GM06990 (cell line): Measurements from ENCODE around the gene KIF26B.
"Not testable (repeated sequence)": the region's sequence is repeated elsewhere in the genome, so short reads cannot be mapped to it uniquely, and the experiment has no call there.

Source experiments
- DNase-seq: peaks from one replicate; pipeline ENCODE4 v3.0.0-alpha.2; 2011; ENCODE audit not compliant: insufficient read length; ENCODE audit errors: extremely low read depth
- H3K27me3 ChIP-seq: replicated peaks from 2 replicates; pipeline ENCODE4 v1.6.0; 2011; ENCODE audit warnings: low read length; ENCODE audit not compliant: control insufficient read depth, insufficient read depth
- H3K36me3 ChIP-seq: 2 replicates; pipeline ENCODE4 v1.5.1; 2011; ENCODE audit warnings: low read length; ENCODE audit not compliant: control insufficient read depth, insufficient read depth
- H3K4me3 ChIP-seq: replicated peaks from 2 replicates; pipeline ENCODE4 v1.5.1; 2011; ENCODE audit warnings: low read depth, mild to moderate bottlenecking, control low read depth, low read length
- TF ChIP-seq, protein P1 (sequence below): IDR thresholded peaks from 2 replicates; pipeline ENCODE4 v1.5.1; 2011; ENCODE audit warnings: low read length, control low read depth, mild to moderate bottlenecking, inconsistent platforms; ENCODE audit not compliant: insufficient read depth, poor library complexity, severe bottlenecking

KIF26B gene

DNA sequence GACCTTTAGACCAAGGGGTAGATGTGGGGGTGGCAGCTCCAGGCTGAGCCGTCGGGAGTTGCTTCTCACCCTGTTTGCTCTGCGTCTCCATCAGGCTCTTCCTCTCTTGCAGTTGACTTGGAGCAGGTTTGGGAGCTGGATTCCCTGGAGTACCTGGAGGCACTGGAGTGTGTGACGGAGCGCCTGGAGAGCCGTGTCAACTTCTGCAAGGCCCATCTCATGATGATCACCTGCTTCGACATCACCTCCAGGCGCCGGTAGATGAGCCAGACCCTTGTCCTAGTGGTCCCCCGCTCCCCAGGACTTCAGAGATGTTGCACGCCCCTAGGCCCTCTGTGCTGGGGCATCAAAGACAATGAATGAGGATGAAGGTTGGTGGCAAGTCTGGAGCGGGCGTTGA is 547.6 kb downstream of the KIF26B start:
- Histone ChIP-seq H3K27me3 (no peaks in the 10 kb centered on the region), H3K36me3 (peaks cover 3% of the 10 kb centered on the region), H3K4me3 (no peak overlapping the region)
- TF ChIP-seq, protein P1, sequence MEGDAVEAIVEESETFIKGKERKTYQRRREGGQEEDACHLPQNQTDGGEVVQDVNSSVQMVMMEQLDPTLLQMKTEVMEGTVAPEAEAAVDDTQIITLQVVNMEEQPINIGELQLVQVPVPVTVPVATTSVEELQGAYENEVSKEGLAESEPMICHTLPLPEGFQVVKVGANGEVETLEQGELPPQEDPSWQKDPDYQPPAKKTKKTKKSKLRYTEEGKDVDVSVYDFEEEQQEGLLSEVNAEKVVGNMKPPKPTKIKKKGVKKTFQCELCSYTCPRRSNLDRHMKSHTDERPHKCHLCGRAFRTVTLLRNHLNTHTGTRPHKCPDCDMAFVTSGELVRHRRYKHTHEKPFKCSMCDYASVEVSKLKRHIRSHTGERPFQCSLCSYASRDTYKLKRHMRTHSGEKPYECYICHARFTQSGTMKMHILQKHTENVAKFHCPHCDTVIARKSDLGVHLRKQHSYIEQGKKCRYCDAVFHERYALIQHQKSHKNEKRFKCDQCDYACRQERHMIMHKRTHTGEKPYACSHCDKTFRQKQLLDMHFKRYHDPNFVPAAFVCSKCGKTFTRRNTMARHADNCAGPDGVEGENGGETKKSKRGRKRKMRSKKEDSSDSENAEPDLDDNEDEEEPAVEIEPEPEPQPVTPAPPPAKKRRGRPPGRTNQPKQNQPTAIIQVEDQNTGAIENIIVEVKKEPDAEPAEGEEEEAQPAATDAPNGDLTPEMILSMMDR, result no peak
- DNase-seq, result no peak

DNA sequence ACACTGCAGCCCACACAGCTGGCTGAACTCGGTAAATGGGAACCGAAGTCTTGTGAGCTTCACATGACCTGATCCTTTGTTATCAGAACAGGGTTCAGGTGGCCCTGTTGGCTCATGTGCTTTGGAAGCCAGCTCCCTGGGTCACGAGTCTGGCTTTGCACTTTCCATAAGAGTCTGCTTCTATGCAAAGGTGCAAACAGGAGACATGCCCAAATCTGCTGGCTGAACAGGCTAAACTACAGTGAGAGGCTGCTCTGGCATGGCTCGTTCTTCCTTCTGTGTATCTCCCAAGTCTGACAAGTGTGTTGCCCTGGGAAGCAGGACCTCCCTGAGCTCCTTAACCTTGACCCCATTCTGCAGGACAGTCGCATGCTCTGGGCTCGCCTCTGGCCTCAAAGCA is 549.6 kb downstream of the KIF26B start:
- Histone ChIP-seq H3K4me3 (no peak overlapping the region), H3K27me3 (no peaks in the 10 kb centered on the region), H3K36me3 (peaks cover 3% of the 10 kb centered on the region)
- no peak for DNase-seq
- TF ChIP-seq, protein P1, result no peak

DNA sequence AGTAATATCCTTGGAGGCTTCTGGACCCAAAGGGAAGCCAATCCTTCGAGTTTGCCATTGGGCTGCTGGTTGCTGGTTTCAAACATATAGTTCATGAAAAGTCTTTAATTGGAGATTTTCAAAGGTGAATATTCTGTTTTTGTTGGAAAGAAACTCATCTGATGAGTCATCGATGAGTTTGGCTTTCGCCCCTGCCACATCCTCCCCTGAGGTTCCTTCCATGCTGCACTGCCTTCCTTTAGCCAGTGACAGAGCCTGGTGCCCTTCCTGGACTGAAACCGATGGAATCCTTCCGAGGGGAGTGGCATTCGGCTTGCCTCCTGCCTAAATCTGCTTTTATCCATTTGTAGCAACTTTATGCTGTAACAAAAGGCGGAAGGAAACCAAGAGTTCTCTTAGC is 550.0 kb downstream of the KIF26B start:
- Histone ChIP-seq H3K36me3 (peaks cover 3% of the 10 kb centered on the region), H3K4me3 (no peak overlapping the region), H3K27me3 (no peaks in the 10 kb centered on the region)
- no peak for DNase-seq
- TF ChIP-seq, protein P1, result no peak

DNA sequence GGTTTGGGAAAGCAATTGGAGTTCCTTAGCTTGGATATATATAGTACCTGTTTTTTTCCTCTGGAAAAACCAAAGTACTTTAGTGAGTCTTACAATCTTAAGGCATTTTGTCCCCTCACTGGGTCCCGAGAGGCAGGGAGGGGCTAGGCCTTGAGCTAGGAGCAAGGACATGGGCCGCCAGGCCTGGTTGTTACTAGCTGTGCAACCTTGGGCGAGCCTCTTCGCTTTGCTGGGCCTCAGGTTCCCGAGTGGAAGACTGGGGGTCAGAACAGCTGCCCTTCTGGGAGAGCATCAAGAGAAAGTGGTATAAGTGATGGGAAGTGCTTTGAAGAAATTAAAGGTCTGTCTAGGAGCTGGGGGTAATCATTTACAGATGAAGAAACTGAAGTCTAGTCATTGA is 553.2 kb downstream of the KIF26B start:
- TF ChIP-seq, protein P1, result no peak
- H3K27me3 ChIP-seq, result no peaks in the 10 kb centered on the region
- DNase-seq, result no peak
- H3K36me3 ChIP-seq, result peaks cover 2% of the 10 kb centered on the region; the same call in 1 of the 2 replicates
- H3K4me3 ChIP-seq, result no peak overlapping the region

DNA sequence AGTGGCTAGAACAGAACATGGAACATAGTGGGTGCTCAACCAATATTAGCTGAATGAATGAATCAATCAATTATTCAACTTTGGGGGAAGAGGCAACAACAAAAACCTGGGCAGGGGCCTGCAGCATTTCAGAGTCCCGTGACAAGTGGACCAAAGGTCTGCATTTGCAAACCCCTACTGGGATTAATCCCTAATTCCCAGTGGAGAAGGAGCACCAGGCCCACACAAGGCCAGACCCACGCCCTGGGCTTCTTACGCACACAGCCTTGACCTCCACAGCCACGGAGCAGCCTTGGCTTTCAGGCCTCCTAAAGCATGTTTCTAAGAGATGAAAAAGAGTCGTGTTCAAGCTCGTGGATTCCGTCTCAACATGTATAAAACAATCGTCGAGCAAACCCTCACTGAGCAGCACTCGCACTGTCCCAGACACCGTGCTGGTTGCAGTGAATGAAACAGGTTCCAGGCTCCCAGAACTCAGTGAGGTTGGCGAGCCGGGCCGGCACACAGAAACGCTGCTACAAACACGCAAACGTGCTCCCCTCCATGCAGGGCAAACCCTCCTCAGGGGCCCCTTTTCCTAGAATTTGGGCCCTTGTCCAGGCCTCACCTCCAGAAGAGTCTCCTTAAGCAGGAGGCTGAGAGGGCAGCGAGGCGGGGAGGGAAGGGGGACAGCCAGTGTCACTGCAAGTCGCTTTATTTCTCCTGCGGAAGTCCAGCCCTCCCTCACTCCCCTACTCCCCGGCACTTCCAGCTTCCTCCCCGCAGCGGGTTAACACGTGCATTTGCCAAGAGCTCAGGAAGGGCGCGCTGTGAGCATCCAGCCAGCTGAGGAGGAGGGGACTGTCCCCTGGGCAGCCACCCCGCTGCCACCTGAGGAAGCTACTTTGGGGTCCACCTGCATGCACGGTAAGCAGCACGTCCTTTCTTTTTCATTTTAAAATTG is 556.4 kb downstream of the KIF26B start:
- H3K4me3 ChIP-seq, result no peak overlapping the region
- TF ChIP-seq, protein P1, result no peak
- H3K27me3 ChIP-seq, result no peaks in the 10 kb centered on the region
- no peaks in the 10 kb centered on the region for H3K36me3 ChIP-seq
- no peak for DNase-seq

DNA sequence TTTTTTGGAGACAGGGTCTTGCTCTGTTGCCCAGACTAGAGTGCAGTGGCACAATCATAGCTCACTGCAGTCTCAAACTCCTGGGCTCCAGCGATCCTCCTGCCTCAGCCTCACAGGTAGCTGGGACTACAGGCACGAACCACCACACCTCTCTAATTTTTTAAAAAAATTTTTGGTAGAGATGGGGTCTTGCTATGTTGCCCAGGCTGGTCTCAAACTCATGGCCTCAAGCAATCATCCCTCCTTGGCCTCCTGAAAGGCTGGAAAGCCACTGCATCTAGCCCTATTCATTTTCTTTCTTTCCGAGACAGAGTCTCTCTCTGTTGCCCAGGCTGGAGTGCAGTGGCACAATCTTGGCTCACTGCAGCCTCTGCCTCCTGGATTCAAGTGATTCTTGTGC is 559.2 kb downstream of the KIF26B start:
- H3K27me3 ChIP-seq, H3K36me3 ChIP-seq, H3K4me3 ChIP-seq, DNase-seq: not testable (repeated sequence)
